GM19025 (cell line): ENCODE results near the gene SLC19A2.
A peak's percentile ranks its signal among the peaks of the same experiment; 100 is the strongest.
"Not testable (repeated sequence)": the region's sequence is repeated elsewhere in the genome, so short reads cannot be mapped to it uniquely, and the experiment has no call there.

Experiments
- ATAC-seq: cut with Tn5 transposase; IDR thresholded peaks from one replicate; pipeline ENCODE4 v1.9.1; 2021; ENCODE audit warnings: mild to moderate bottlenecking, low read depth, moderate library complexity; ENCODE audit not compliant: unreplicated experiment

Gene SLC19A2

GRCh38 chr1:169485431-169486280, at the start of gene SLC19A2:
SLC19A2 (minus strand) TSS chr1:169485944; CDS start chr1:169485766, 178 bp downstream.
- ATAC-seq = peak; percentile 98

DNA sequence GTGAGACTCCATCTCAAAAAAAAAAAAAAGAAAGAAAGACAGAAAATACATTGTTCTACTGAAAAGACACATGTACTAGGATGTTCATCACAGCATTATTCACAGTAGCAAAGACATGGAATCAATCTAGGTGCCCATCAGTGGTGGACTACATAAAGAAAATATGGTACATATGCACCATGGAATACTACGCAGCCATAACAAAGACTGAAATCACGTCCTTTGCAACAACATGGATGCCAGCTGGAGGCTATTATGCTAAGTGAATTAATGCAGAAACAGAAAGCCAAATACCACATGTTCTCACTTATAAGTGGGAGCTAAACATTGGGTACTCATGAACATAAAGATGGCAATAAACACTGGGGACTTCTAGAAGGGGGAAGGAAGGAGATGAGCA, 48.9 kb upstream of the SLC19A2 start:
- ATAC-seq = no peak

DNA sequence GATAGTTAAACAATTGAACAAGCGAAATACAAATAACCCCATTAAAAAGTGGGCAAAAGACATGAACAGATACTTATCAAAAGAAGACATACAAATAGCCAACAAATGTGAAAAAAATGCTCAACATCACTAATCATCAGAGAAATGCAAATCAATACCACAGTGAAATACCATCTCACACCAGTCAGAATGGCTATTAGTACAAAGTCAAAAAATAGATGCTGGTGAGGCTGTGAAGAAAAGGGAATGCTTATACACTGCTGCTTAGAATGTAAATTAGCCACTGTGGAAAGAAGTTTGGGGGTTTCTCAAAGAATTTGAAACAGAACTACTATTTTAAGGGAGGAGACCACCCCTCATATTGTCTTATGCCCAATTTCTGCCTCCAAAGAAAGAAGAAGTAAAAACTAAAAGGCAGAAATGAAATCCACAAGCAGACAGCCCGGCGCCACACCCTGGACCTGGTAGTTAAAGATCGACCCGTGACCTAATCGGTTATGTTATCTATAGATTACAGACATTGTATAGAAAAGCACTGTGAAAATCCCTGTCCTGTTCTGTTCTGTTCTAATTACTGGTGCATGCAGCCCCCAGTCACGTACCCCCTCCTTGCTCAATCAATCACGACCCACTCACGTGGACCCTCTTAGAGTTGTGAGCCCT, 47.9 kb upstream of the SLC19A2 start:
- not testable (repeated sequence) for ATAC-seq

- no peak for ATAC-seq
These were observed 44.7 kb upstream of the SLC19A2 start for GRCh38 chr1:169530448-169530847.

DNA sequence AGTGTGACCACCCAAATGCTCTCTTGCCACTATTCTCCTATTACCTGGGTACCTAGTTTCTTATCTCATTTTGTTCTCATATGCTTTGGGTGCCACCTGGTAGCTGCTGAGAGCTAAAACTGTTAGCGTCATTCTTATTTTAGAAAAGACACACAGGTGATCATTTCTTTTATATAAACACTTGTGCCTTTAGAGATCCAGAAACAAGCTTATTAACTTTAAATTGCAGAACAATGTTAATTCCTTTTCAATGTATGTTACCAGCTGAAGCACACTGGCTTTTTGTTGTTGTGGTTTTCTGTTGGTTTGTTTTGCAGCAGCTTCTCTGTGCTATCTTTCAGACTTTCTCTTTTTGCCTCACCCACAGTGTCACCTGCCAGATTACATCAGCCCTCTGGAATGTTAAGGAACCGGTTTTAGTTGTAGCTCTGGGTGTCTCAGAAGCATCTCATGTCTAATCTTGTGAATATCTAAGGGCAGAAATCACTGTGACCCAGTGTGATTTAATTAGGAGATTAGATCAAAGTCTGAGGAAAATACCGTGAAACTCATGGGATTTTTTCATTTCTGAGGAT, 43.4 kb upstream of the SLC19A2 start:
- no peak for ATAC-seq

DNA sequence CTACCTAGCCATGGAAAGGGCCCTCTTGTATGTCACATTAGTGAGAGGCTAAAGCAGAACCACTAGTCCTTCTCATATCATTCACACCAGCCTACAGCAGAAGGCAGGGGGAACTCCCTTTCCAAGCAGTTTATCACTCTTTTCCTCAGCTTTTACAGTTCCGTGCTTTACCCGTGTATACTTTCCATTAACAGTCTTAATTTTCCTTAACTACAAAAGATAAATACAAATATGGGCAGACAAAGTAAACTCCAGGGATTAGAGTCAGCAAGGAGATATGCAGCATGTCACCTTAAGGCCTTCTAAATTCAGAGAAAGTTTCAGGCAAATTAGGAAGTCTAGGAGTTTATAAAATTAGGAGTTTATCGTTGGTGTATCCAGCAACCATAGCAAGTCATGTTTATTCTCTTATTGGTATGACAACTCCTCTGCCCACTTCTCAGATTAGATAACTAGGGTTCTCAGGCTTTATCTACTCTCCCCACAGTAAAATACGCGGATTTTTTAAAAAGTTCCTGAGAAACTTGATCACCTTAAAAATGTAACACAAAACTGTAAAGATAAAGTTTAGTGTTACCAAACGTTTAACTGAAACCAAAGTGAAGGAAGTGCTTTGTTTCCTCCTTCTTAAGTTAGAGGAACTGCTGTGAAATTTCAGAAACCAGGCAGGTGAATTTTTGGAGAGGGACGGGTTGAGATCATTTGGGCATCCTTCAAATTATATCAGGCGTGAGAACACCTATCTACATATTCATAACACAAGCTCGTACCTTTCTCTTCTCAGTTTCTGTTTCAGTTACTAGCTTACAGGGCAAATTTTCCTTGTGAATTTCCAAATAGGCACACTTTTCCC, 42.7 kb upstream of the SLC19A2 start:
- no peak for ATAC-seq

GRCh38 chr1:169527451-169528214, 41.9 kb upstream of the SLC19A2 start:
- ATAC-seq = no peak

DNA sequence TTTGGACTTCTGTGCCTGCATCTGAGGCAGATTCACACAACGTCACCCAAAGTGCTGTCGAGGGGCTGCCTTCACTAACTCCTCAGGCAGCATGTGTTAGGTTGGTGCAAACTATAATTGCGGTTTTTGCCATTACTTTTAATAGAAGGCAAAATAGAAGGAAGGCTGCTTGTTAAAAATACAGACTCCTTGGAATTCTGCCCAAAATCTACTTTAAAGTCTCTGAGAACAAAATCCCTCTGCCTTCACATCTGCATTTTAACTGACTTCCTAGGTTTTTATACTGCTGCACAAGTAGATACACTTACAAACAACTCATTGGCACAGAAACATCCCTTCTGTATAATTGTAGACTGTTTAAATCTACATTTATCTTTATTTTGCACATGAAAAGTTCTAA, 41.3 kb upstream of the SLC19A2 start:
- ATAC-seq = no peak

DNA sequence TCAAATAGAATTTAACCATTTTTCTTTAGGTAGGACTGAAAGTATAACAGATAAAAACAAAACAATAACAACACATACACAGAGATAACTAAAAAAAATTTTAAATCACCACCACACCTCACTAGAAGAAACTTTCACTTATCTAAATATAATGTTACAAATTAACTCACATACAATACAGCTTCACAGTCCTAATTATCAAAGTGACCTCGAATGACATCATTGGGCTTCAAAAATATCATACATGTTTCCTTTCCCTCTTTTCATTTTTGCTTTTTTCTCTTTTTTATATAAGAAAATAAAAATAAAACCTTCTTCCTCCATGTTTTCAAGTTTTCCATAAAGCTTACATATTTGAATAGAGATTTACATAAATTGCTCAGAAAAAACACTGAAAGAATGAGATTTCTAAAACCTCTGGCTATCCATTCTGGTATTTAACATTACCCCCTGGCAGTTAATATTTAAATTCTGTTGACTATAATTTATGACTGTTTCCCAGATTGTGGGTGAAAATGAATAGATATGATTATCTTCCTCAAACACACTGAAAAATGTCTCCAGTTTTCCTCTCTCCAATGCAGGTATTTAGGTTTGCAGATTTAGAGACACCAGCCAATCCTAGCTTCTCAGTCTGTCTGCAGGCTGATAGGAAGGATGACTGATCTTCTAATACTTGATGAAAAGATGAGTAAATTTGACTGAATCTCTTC, 40.5 kb upstream of the SLC19A2 start:
- ATAC-seq = no peak

- ATAC-seq = no peak
These were observed 39.6 kb upstream of the SLC19A2 start for GRCh38 chr1:169525391-169525790.

DNA sequence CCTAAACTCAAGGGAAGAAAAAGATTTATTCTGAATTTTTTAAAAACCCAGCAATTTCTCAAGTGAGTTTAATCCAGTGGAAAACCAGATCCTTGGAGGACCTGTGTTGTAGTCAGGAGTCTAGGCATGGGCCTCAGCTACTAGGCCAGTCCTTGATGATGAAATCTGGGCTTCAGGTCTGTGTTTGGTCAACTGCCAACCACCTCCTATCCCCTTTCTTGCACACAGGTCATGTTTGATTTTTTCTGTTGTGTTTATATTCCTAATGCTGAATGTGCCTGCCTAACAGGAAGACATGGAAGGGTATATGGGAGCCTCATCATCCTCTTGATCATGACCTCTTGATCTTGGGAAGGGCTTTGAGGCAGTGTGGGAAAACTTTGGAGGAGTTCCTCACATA, 38.2 kb upstream of the SLC19A2 start:
- ATAC-seq = no peak

- no peak for ATAC-seq
These were observed 35.5 kb upstream of the SLC19A2 start for GRCh38 chr1:169521226-169521625.

GRCh38 chr1:169517558-169518186, 31.9 kb upstream of the SLC19A2 start:
- no peak for ATAC-seq

- no peak for ATAC-seq
These were observed 29.9 kb upstream of the SLC19A2 start for GRCh38 chr1:169515641-169516040.

- ATAC-seq = no peak
These were observed 29.0 kb upstream of the SLC19A2 start for GRCh38 chr1:169514566-169515270.

DNA sequence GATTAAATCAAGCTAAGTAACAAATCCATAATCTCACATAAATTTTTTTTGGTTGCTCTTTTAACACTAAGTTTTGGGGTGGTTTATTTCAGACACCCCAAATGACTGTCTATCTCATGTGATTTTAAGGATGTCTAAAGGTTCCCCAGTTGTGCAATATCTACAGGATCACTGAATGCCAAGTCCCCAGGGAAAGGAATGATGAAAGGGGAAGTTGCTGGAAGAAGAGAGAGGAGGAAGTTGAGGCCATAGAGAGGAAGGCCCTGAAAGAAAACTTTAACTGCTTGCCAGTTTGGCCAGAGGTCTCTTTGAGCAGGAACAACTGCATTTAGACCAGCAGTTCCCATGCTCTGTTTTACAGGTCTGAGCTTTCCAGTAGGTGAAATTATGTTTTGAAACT, 27.5 kb upstream of the SLC19A2 start:
- no peak for ATAC-seq

- ATAC-seq = no peak
These were observed 25.7 kb upstream of the SLC19A2 start for GRCh38 chr1:169511316-169512005.

DNA sequence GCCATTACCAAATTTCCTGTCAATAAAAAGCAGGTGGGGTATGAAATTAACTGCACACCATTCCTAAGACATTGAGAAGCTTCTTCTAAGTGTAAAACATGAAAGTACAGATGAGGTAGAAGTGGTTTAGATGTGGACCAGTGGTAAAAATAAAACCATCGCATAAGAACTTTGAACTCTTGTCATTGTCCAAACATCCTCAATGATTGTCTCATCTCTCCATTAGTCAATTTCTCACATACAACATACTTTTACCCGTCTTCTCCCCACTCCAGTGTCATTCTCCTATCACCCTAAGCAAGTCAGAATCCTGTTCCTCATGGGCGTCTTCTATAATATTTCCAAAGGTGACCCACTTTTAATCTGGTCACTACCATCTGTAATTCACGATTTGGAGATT, 24.3 kb upstream of the SLC19A2 start:
- no peak for ATAC-seq
